Body of pancreas (tissue), 4 donors: Measurements from ENCODE around the gene ITGA8. TPM values are rescaled to one million over a fixed set of nuclear protein-coding genes. Genes with fewer than 3 reads are reported as not detected.

Source experiments
- ATAC-seq: fragments of 150-250 bp; one replicate; pipeline ENCODE4 v1.9.1; 2016
- DNase-seq, 4 donors: peaks; one replicate each; pipeline ENCODE4 v3.0.0-alpha.2; 2019
- H3K27ac ChIP-seq, 4 donors: fragments of 200-600 bp; sonication (generic); 1 replicate in 3 of 4; 2 replicates in 1 of 4; pipeline versions ENCODE4 v1.5.1 to v1.6.1; 2016 to 2019; ENCODE audit warnings: mild to moderate bottlenecking in 1 of 4, mixed read lengths in 1 of 4, moderate library complexity in 1 of 4
- H3K27me3 ChIP-seq, 2 donors: fragments of 200-600 bp; sonication (generic); one replicate each; pipeline ENCODE4 v1.6.0; 2016; ENCODE audit warnings: mild to moderate bottlenecking in 1 of 2
- H3K36me3 ChIP-seq, 2 donors: fragments of 200-600 bp; sonication (generic); replicated peaks in 1 of 2; 2 replicates each; pipeline ENCODE4 v1.5.1; 2016; ENCODE audit warnings: low read depth in 2 of 2; ENCODE audit not compliant: insufficient read depth in 1 of 2
- H3K4me1 ChIP-seq: fragments of 200-600 bp; sonication (generic); one replicate; pipeline ENCODE4 v1.6.0; 2016
- H3K4me3 ChIP-seq, 2 donors: fragments of 200-600 bp; sonication (generic); 1 replicate in 1 of 2; 2 replicates in 1 of 2; pipeline ENCODE4 v1.5.1; 2016 to 2019
- H3K9me3 ChIP-seq, 3 donors: fragments of 200-600 bp; sonication (generic); 1 replicate in 2 of 3; 2 replicates in 1 of 3; pipeline ENCODE4 v1.5.1; 2016
- POLR2A ChIP-seq, 3 donors: fragments of 450-650 bp; IDR thresholded peaks; one replicate each; pipeline ENCODE4 v1.6.1; 2016; ENCODE audit warnings: antibody characterized with exemption in 3 of 3, mild to moderate bottlenecking in 2 of 3
- WGBS, 2 donors: methylation state at CpG; one replicate each; pipeline ENCODE4 v1.1.5; 2017; 5-methylcytosine and 5-hydroxymethylcytosine counted together
- intact Hi-C: fragments of 100-400 bp; cut with DNase I; formaldehyde crosslinking; loops from one replicate; pipeline ENCODE4 v1.15.1; 2023
- total RNA-seq, 2 donors: library from RNA; depleted of rRNA; stranded (reverse); fragments of >200 nt; gene quantifications; one replicate each; pipeline ENCODE4 v1.1.0, GENCODE V29; 2016
- TF ChIP-seq, protein P1 (sequence below), 7 experiments: fragments of 450-650 bp in 4 of 7; fragments of 200-600 bp in 3 of 7; sonication (generic) in 3 of 7; IDR thresholded peaks; one replicate each; pipeline ENCODE4 v1.5.1; 2016 to 2019; ENCODE audit warnings: antibody characterized with exemption in 7 of 7

Gene ITGA8
- total RNA-seq, 2 donors from 2014 or later = 0.66 to 0.78 TPM

DNA sequence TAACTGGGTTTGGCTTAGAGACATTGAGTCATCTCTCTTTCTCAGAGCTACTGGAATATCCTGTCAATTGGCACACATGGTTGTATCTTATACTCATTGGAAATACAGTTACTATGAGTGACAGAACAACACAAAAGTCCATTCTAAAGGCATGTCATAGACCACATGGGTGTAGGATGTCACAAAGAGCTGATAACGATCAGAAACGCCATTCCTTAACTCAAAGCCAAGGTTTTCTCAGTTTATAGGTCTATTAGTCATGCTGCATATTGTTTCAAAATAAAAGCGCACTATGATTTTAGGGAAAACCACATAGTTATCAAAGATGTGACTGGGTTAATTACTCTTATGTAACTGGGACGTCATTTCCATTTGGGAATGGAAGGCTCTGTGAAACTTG, 201.5 kb downstream of the ITGA8 start:
- Histone ChIP-seq H3K4me3 (no peak overlapping the region), H3K27ac (no peak overlapping the region), H3K27me3 (no peaks in the 10 kb centered on the region), H3K9me3 (no peaks in the 10 kb centered on the region), H3K36me3 (no peaks in the 10 kb centered on the region), H3K4me1 (no peaks in the 10 kb centered on the region)
- DNase-seq (no peak), ATAC-seq (no peak)
- 44 to 57% methylated on average over 4 of the region's 4 CpGs for WGBS, 2 donors
- intact Hi-C loops = no loop called here
- TF ChIP-seq POLR2A (IDR thresholded peaks at IDR 0.05) = no peak
- TF ChIP-seq, protein P1, sequence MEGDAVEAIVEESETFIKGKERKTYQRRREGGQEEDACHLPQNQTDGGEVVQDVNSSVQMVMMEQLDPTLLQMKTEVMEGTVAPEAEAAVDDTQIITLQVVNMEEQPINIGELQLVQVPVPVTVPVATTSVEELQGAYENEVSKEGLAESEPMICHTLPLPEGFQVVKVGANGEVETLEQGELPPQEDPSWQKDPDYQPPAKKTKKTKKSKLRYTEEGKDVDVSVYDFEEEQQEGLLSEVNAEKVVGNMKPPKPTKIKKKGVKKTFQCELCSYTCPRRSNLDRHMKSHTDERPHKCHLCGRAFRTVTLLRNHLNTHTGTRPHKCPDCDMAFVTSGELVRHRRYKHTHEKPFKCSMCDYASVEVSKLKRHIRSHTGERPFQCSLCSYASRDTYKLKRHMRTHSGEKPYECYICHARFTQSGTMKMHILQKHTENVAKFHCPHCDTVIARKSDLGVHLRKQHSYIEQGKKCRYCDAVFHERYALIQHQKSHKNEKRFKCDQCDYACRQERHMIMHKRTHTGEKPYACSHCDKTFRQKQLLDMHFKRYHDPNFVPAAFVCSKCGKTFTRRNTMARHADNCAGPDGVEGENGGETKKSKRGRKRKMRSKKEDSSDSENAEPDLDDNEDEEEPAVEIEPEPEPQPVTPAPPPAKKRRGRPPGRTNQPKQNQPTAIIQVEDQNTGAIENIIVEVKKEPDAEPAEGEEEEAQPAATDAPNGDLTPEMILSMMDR (IDR thresholded peaks at IDR 0.05) = no peak

DNA sequence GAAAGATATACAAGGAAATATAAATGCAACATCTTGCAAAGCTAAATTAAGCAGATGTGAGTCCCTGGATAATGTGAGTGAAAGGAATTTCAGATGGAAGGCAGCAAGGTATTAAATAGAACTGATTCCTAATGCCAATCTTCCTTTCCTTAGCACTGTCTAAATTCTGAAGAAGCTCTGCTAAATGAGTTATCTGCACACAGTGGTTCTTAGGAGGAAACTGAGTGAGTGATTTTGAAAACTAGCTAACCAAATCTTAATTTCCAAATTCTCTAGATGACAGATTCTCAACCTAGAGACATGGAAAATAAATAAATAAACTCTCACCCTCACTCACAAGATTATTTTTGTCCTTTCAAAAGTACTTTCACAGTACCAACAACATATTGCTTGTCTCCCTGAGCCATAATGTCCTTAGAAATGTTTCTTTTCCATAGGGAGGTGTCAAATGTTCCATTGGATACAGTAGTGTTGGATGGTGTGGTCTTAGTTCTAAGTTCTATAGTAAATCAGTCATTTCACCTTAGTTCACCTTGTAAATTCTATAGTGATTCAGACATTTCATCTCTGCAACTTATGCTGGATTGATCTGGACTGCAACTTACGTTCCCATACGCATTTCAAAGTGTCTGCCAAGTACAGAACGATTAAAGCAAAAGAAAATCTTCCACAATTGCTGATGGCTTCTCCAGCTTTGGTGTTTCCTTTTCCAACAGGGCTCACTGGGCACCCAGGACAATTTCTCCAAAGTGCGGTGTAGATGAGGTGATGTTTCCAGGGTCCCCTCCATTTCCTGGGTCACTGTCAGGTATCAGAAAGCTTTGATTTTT, 203.3 kb downstream of the ITGA8 start:
- no peaks in the 10 kb centered on the region for H3K4me1 ChIP-seq
- no peaks in the 10 kb centered on the region for H3K9me3 ChIP-seq
- H3K4me3 ChIP-seq = no peak overlapping the region
- WGBS, 2 donors = 61 to 69% methylated on average over 4 of the region's 4 CpGs
- no peak for TF ChIP-seq POLR2A (IDR thresholded peaks at IDR 0.05)
- TF ChIP-seq, protein P1 (IDR thresholded peaks at IDR 0.05) = no peak
- intact Hi-C loops = no loop called here
- ATAC-seq = no peak
- no peak for DNase-seq
- H3K27me3 ChIP-seq = no peaks in the 10 kb centered on the region
- no peaks in the 10 kb centered on the region for H3K36me3 ChIP-seq
- no peak overlapping the region for H3K27ac ChIP-seq

DNA sequence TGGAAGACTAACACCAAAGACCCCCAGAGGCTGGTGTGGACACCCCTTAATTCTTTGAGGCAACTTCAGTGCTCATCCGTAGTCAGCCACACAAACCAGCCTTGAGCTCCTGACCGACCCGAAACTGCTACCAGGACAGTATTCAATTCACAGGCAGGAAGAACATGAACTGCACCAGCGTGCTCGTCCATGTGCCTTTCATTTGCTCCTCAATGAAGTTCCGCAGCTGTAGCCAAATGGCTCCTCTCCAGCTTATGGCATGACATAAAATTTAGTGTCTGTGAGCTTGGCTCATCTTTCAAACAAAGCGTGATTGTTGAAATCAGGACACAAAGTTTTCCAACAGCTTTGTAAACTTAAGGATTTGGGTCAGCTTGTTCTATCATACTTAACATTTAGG, 204.5 kb downstream of the ITGA8 start:
- no peaks in the 10 kb centered on the region for H3K27me3 ChIP-seq
- intact Hi-C loops = no loop called here
- no peaks in the 10 kb centered on the region for H3K36me3 ChIP-seq
- no peak overlapping the region for H3K27ac ChIP-seq
- H3K4me1 ChIP-seq = no peaks in the 10 kb centered on the region
- no peak overlapping the region for H3K4me3 ChIP-seq
- DNase-seq (no peak), ATAC-seq (no peak)
- 66 to 81% methylated on average over 7 of the region's 7 CpGs for WGBS, 2 donors
- no peaks in the 10 kb centered on the region for H3K9me3 ChIP-seq
- TF ChIP-seq, protein P1 (IDR thresholded peaks at IDR 0.05) = no peak
- no peak for TF ChIP-seq POLR2A (IDR thresholded peaks at IDR 0.05)

DNA sequence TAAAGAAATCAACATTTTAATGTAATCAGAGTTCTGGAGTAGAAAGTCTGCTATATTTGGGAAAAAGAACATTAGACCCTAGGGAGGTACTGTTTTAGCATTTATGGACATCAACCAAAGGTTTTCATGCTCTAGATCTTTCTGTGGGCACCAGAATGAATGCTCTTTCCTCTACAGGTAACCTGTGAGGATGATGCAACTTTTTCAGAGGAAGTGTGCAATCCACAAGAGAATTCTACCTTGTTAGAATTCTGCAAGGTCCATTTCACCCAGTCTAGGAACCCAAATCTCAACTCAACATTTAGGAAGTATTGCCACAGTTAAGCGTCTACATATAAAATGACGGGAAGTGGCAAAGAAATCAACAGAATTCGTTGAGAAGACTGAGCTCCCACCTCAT, 208.8 kb downstream of the ITGA8 start:
- H3K4me1 ChIP-seq = no peaks in the 10 kb centered on the region
- DNase-seq (no peak), ATAC-seq (no peak)
- no peaks in the 10 kb centered on the region for H3K36me3 ChIP-seq
- TF ChIP-seq, protein P1 (IDR thresholded peaks at IDR 0.05) = no peak
- no peak for TF ChIP-seq POLR2A (IDR thresholded peaks at IDR 0.05)
- WGBS, 2 donors = 37 to 73% methylated on average over 3 of the region's 3 CpGs
- no peaks in the 10 kb centered on the region for H3K9me3 ChIP-seq
- H3K27me3 ChIP-seq = no peaks in the 10 kb centered on the region
- no peak overlapping the region for H3K4me3 ChIP-seq
- no peak overlapping the region for H3K27ac ChIP-seq
- intact Hi-C loops = no loop called here

DNA sequence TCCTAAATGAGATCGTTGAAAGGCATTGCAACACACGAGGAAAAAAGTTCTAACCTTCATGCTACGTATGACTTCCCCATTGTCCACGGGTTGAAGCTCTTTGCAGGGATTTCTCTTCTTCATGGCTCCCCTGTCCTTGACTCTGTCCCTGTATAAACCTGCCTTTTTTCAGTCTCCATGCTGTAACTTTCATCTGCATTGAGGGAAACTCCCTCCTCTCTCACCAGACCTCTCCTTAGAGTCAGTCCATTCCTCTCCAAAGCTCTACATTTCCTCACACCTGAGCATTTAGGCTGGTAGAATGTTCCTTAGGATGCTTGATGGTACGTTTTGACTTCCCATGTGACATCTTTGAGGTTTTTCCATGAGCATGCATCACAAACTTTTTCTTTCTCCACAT, 214.4 kb downstream of the ITGA8 start:
- H3K27ac ChIP-seq = no peak overlapping the region
- no peaks in the 10 kb centered on the region for H3K36me3 ChIP-seq
- DNase-seq (no peak), ATAC-seq (no peak)
- 34 to 45% methylated on average over 5 of the region's 5 CpGs for WGBS, 2 donors
- intact Hi-C loops = no loop called here
- no peaks in the 10 kb centered on the region for H3K27me3 ChIP-seq
- H3K9me3 ChIP-seq = no peaks in the 10 kb centered on the region
- no peaks in the 10 kb centered on the region for H3K4me1 ChIP-seq
- TF ChIP-seq, protein P1 (IDR thresholded peaks at IDR 0.05) = no peak
- TF ChIP-seq POLR2A (IDR thresholded peaks at IDR 0.05) = no peak
- H3K4me3 ChIP-seq = no peak overlapping the region
